HUDEP-2 (cell line): Measurements from ENCODE around the gene ROR2.

Experiments
- DNase-seq, 76 experiments: peaks; one replicate each; lab custom pipeline; 2025; ENCODE audit not compliant: unreplicated experiment in 76 of 76; lab: John Stamatoyannopoulos, UW

ROR2 gene

DNA sequence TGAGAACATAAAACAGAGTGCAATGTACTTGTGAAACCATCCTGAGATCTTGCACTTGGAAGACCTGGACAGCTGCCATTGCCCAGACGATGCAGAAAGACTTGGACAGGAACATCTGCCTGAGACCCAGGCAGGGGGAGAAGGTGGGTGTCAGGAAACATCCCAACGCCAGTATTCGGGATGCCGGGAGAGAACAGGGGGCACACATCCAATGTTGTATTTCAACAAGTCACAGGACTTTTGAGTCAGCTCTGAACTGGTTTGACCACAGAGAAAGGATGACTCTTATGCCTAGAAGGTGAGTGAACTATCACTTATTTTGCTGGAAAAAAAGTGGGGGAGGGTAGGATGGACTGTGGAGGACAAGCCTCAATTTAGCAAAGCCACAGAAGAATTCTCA, 124.6 kb downstream of the ROR2 start:
- DNase-seq: no peak

DNA sequence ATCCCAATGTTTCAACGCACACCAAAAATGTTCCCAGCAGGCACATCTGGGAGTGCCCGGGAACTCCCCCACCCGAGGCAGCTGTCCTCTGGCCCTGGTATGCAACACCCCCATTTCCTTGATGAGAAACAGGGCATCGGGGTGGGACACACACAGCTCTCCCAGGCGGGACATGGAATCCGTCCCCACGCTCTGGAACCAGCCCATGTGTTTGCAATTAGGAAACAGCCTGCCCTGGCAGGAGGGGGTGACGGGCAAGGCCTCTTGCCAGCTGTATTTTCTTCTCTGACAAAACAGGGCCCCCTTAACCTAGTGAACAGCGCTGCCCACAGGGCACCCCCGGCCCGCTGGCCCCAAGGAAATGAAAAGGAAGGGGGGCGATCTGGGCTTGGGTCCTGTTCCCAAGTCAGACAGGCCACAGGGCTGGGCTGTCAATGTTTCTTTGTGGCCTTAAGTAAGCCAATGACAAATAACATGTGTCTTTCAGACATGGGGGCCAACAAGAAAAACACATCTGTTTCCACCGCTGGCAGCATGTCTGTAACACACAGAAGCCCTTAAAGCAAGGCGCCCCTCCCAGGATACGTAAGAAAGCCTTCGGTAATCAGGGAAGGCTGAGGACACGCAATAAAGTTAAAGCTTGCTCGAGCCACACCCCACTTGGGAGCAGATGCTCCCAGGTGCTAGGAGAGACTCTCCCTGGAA, 125.3 kb downstream of the ROR2 start:
- DNase-seq: no peak

DNA sequence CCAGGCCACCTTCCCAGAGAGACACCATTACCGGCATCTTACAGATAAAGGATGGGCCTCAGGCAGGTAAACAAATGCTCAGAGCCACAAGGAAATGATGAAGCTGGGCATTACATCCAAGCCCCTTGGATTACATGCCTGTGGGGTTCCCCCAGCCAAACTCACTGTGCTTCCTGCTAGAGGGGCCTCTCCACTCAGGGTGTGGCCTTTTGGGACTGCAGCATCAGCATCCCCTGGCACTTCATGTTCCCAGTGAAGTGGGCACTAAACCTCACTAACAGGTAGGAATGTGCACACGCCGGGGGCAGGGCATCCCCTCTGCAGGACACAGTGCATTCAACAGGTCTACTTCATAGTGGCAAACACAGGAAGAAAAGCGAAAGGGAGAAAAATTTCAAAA, 125.9 kb downstream of the ROR2 start:
- no peak for DNase-seq

DNA sequence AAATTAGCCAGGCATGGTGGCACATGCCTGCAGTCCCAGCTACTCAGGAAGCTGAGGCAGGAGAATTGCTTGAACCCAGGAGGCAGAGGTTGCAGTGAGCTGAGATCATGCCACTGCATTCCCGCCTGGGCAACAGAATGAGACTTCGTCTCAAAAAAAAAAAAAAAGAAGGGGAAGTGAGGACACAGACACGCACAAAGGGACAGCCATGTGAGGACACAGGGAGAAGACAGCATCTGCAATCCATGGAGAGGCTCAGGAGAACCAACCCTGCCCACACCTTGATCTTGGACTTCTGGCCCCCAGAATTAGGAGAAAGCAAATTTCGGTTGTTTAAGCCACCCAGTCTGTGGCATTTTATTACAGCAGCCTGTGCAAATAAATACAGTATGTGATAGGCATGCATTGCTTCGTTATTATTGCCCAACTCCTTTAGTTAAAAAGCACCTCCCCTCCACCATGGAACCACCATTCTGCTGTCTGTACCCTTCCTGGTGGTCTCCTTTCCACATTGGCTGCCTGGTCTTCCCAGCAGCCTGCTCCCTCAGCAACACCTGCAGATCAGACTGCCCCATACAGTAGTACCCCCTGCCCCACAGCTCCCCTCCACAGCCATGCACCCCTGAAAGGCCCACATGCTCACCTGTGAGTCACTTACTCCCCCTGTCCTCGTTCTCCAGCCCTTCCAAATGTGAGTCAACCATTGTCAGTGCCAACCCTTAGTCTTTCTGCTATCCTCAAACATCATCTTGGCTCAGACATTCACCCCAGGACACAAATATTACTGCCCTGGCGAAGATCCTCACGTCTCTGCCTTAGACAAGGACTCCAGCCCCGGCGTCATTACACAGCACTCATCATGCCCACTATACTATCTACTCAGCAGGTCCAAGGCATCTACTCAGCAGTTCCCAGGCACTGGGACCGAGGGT, 128.8 kb downstream of the ROR2 start:
- no peak for DNase-seq

DNA sequence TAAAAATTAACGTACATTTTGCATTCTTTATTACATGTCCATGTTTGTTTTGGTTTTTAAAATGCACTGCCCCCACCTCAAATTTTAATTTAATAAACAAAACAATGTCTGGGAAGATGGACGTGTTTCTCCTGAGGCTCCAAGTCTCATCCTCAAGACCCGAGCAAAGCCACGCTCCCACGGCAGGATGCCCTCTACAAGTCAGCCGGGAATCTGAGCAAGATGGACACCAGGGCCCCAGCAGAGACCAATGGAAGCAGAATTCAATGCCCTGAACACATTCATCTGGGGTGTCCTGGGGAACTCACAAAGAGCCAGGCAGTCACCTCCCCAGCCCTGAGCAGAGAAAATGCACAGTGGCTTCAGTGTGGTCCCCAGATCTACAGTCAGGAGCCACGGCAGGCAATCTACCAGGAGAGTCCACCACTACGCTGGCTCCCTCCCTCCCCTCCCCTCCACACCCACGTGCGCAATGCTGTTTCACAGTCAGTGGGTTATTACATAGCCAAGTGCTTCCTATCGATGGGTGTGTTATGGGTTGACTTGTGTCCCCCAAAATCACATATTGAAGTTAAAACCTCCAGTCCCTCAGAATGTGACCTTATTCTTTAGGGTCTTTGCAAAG, 129.8 kb downstream of the ROR2 start:
- no peak for DNase-seq

DNA sequence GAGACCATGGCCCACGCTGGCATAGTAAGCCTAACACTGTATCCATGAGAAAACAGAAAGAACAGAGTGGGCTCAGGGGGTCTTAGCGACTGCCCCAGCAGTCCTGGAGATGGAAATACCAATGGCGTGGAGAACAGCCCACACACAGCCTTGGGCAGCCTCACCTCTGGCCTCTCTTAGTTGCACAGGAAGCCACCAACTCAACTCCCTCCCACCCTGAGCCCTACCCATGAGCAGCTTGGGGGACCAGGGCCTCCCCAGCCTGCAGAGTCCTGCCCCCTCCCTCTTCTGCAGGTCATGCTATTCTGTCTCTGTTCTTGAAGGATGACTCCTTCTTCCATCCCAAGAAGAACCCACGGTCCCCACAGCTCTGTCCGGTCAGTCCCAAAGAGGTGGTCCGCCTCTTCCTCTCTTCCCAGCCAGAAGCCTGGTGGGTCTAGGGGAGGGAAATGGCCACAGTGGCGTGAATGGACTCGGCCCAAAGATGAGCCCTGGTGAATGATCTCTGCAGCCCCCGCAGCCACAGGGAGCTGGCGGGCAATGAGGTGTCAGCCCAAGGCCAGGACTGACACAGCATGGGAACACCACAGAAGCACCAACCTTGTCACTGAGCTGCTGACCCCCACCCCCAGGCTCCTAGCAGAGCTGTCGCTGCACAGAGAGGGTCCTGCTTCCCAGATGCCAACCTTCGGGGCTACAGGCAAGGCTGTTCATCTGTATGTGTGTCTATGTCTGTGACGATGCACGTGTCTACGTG, 131.2 kb downstream of the ROR2 start:
- no peak for DNase-seq

DNA sequence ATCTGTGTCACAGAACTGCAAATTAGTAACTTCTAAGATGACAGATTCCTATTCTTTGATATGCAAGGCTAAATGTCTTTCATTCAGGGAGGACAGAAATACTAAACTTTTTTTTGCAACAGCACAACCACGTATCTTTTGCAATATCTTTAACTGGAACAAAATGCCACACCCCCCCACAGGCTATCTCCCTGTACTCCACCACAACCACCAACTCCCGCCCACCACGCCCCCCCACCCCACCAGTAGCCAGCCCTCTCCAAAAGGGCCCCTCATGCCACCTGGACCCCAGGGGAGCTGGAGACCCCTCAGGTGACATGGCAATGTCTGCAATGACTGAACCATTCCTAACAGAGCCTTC, 131.8 kb downstream of the ROR2 start:
- DNase-seq: peak in 18 of 76 experiments; percentile 4 to 55 (median 23)

DNA sequence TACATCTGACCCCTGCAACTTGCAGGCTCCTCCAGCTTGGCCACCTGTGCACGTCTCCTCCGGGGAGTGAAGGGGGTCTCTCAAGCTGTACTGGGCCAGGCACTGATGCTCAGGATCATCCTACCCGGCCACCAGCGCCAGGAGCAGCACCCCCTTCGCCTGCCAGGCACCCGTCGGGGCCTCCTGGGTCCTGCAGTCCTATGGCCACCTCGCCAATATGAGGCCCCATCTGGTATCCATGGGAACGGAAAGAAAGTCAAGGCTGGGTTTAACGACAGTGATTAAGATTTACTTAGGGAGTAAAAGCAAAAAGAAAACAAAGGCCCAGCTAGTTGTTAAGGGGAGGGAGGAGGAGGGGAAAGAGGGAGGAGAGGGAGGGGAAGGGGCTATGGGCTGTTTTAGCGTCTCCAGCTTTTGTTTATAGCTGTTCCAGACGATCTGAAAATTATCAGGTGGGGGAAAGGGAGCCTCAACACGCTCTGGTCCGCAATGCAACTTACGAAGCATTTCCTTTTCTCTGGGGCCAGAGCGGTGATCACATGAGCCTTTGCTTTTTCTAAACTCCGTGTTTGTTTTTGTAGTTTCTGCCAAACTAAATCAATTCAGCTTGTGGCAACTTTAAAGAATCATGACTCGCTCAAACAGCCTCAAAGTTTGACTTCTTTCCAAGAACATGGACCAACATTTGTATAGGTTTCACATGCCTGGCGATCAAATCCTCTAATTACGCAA, 132.4 kb downstream of the ROR2 start:
- peak in 4 of 76 experiments; percentile 34 to 55 (median 41) for DNase-seq

DNA sequence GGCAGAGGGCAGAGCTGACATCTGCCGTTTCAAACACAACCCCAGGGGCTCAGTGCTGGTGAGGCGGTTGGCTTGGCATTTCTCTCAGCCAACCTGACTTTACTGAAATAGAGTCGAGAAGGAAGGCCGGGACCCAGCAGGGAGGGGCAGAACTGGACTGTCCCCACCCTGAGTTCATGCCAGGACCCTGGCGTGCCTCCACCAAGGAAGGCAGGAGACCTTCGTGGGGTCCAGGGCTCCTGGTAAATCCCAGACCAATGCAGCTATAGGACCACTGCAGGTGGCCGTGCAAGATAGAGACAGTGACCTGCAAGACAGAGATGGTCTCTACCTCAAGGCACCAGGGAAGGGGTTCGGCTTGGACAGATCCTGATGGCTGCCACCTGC, 132.9 kb downstream of the ROR2 start:
- DNase-seq: no peak

DNA sequence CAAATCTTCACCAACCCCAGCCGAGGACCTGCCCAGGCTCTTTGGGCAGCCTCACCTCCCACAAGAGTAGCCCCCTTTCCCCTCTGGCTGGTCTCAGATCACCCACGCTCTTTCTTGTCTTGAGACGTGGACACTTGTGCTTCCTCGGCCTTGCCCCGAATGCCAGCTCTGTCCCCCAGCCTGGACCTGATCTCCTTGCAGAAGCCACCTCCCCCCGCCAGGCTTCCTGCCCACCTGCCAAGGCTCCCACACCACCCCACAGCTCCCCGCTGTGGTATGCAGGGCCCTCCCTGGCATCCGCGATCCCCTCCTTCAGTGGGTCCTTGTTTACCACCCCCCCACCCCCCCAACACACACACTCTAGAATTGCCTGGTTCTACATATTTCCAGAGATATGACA, 133.7 kb downstream of the ROR2 start:
- no peak for DNase-seq

DNA sequence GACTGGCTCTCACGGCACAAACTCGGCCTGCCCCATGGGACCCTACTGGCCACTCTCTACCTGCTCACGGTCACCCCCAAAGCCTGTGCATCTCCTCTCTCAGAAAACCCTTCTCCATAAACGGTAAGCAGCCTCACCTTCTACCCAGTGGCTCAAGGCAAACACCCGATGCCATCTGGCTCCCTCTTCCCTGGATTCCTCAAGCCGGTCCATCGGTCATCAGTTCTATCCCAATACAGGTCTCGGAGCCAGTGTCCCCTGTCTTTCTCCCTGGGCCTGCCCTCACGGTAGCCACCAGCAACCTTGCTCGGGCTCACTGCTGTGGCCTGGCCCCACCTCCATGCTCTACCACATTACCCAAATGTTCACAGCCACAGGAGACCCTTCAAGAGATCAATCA, 134.1 kb downstream of the ROR2 start:
- DNase-seq: no peak

DNA sequence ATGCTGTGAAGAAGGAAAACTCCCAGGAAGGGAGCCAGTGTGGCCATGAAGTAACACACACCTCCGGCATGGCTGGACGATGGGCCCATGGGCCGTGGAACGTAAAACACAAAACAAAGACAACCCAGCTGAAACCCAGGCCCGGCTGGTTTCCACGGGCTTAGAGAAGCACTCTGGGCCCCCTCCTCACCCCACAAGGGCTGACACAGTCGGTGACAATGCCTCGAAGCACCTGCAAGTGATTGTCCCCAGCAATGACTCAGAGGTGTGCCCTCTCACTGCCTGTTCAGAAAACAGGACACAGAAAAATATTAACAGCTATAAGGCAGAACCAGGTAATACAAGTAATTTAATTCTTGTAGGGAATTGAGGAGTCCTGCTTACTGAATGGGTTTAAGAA, 135.3 kb downstream of the ROR2 start:
- DNase-seq: no peak

DNA sequence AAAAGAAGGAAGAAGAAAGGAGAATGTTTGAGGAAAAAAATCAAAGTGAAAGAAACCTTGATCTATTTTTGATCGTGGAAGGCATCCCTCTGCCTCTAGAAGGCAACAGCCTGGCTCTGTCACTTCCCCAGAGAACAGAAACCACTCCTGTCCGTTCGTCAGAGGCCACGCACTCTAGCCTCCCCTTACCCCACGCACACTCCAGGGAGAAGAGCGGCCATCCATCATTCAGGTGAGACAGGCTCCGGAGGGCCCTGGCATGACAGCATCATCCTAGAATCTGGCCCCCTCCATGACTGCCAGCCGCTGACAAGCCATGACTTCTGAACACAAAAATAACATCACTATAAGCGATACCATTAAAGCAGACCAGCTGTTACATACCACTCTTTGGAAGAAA, 135.8 kb downstream of the ROR2 start:
- DNase-seq: no peak

DNA sequence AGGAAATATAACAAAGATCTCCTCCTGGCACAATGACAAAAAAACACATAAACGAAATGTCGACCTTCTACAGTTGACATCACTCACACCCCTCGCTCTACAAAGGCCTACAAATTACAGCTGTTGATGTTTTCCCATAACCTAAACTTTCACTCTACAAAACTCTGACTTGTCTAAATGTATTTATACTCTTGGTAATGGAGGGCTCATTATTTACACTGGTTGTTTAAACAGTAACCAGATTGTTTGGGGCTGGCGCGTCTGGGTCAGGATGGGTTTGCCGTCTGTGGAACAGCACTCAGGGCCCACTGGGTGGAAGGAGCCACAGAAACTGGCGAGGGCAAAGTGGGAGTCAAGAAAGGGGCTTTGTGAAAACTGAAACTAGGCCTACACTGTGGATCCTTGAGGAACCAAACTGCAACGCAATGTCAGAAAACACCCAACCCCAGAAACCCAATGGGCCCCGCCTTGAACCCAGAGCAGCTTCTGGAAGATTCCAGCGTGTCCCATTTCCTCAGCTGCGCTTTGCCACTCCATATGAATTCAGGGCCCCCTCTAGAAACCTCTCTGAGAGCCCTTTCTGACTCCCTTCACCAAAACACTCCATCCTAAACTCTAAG, 136.7 kb downstream of the ROR2 start:
- DNase-seq: no peak

DNA sequence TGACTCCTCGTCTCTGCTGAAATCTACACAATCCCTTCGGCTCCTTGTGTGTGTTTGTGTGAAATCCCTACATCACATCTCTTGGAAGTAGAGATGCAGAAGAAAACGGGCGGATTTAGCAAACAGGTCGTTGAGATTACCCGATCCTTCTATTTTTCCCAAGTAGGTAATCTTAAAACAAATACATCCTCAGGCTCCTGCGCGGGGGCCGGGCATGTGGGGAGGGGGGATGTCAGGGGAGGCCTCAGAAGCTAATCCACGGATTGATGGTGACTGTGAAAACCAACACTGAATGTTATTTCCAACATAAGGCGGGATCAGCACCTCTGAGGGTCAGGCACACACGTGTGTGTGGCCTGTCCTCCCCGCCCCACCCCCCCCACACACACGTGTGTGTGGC, 137.8 kb downstream of the ROR2 start:
- no peak for DNase-seq

DNA sequence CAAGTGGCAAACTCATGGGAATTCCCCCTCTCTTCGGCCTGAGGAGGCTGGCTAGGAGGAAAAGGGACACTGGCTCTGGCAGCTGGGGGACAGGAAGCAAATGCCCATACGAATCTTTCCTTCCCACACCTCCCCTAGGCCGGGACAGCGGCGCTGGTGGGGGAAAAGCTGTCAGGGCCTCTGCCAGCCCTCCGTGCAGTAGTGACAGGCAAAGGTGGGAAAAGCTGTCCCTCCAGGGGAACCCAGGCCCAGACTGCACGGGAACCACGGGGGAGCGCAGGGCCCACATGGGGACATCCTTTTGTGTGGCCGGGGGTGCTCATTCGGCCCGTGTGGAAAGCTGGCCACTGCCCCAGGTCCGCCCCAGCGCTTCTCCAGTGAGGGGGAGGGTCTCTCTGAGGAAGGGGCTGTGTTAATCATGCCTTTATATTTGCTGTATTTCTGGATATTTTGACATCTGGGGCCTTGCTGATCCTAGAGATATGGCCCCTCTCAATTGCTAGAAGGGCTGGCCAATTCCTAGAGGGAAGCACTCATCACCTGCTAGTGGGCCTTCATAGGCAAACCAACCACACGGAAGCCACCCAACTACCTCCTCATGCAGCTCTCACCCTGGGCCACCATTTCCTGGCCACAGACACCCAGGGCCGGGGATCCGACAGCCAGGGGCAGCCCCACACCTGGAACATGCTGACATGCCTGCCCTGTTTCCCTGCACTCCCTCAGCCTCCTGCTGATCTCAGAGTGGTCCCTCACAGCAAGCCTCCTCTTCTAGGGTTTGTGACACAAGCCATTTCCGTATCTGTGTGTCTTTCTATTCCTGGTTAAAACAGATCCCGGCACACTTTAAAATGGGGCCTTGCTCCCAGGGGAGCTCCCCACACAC, 138.8 kb downstream of the ROR2 start:
- DNase-seq: no peak

DNA sequence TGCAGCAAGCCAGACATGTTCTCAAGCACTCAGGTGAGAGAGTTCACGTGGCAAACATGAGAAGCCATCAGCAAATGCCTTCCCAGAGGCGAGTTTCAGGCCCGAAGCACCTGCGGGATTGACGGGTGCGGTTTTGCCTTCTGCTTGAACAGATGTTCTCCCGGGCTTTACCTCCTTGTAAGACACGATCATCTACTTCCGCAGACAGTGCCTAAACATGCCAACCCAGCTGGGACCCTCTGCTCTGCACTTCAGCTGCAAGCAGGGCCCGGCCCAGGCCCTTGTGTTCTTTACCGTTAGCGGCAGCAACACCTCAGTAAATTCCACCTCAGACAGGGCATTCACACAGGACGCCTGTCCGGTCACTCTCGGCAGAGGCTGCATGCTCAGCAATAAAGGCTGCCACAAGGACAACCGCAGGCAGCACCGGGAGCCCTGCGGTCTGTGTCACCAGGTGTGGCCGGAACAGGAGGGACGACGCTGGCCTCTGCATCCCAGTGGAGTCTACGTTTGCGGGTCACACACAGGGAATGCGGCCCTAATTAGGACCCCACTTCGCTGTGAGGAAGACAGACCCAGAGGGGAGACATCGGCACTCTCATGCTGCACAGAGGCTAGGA, 139.6 kb downstream of the ROR2 start:
- DNase-seq: no peak

DNA sequence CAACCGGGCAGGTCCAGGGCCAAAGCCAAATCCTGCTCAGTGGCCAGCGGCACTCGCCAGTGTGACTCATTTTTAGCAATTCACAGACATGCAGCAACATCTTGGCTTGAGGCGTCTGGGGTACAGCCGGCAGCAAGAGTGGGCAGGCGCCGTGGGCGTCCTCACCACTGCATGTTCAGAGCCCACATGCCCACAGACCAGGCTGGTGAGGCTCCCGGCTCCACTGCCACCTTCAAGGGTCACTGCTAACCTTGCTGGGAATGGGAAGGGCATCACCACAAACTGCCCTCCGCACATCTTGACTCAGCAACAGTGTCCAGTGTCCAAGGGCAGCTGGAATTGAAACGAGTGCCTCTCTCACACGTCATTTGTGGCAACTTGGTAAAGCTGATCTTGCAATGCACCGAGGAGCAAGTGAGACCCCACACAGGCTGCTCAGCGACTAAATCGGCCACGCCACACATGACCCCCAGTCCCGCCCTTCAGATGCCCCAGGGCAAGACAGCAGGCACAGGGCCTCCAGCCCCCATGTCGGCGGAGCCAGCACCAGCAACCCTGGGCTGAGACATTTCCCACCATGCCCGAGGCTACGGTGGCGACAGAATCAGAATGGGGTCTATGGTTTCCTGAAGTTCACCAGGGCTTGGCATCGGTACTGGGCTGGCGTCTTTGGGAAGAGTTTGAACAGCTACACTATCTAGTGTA, 140.3 kb downstream of the ROR2 start:
- no peak for DNase-seq
